GM18907 (cell line): ENCODE results near the gene TUBE1.
"Not testable (repeated sequence)": the region's sequence is repeated elsewhere in the genome, so short reads cannot be mapped to it uniquely, and the experiment has no call there.

Experiments
- ATAC-seq: cut with Tn5 transposase; IDR thresholded peaks from one replicate; pipeline ENCODE4 v1.9.1; 2021; ENCODE audit warnings: mild to moderate bottlenecking, moderate library complexity; ENCODE audit not compliant: unreplicated experiment

The TUBE1 gene

GRCh38 chr6:112065426-112065986 lies 21.8 kb downstream of the TUBE1 start:
- no peak for ATAC-seq

- no peak for ATAC-seq
Observed at GRCh38 chr6:112062966-112063365, 24.3 kb downstream of the TUBE1 start.

- no peak for ATAC-seq
Observed at GRCh38 chr6:112061605-112062004, 25.7 kb downstream of the TUBE1 start.

- ATAC-seq, result no peak
Observed at GRCh38 chr6:112058243-112059032, 28.8 kb downstream of the TUBE1 start.

- ATAC-seq, result no peak
Observed at GRCh38 chr6:112054555-112055190, 32.6 kb downstream of the TUBE1 start.

GRCh38 chr6:112054001-112054400 lies 33.3 kb downstream of the TUBE1 start, which contains the start of gene CCN6:
CCN6 (plus strand) TSS chr6:112054104; CDS start chr6:112054358, 254 bp downstream.
- ATAC-seq, result no peak

- not testable (repeated sequence) for ATAC-seq
Observed at GRCh38 chr6:112051251-112051740, 36.0 kb downstream of the TUBE1 start.

- ATAC-seq, result no peak
Observed at GRCh38 chr6:112050429-112050828, 36.9 kb downstream of the TUBE1 start.

- ATAC-seq, result no peak
Observed at GRCh38 chr6:112049996-112050395, 37.3 kb downstream of the TUBE1 start.

GRCh38 chr6:112049026-112049799 lies 38.1 kb downstream of the TUBE1 start:
- no peak for ATAC-seq

GRCh38 chr6:112047523-112047922 lies 39.8 kb downstream of the TUBE1 start:
- ATAC-seq, result not testable (repeated sequence)

GRCh38 chr6:112044856-112045255 lies 42.4 kb downstream of the TUBE1 start:
- ATAC-seq, result no peak

GRCh38 chr6:112044196-112044595 lies 43.1 kb downstream of the TUBE1 start:
- ATAC-seq, result no peak

GRCh38 chr6:112043032-112044007 lies 44.0 kb downstream of the TUBE1 start:
- peak; percentile 95 for ATAC-seq

- no peak for ATAC-seq
Observed at GRCh38 chr6:112041535-112041934, 45.7 kb downstream of the TUBE1 start.

- no peak for ATAC-seq
Observed at GRCh38 chr6:112040956-112041355, 46.3 kb downstream of the TUBE1 start.

- no peak for ATAC-seq
Observed at GRCh38 chr6:112039431-112039770, 47.9 kb downstream of the TUBE1 start.

- ATAC-seq, result no peak
Observed at GRCh38 chr6:112038756-112039430, 48.4 kb downstream of the TUBE1 start.

GRCh38 chr6:112038268-112038667 lies 49.0 kb downstream of the TUBE1 start:
- ATAC-seq, result no peak
